ENCODE data around the gene POU3F2.

The POU3F2 gene

GRCh38 chr6:98844244-98845210 lies 10.2 kb downstream of the POU3F2 start:
- no peak for DNase-seq

- DNase-seq: peak; percentile 65
Measured at GRCh38 chr6:98845211-98846020, 11.0 kb downstream of the POU3F2 start.

- no peak for DNase-seq
Measured at GRCh38 chr6:98846021-98846380, 11.6 kb downstream of the POU3F2 start.

- no peak for DNase-seq
Measured at GRCh38 chr6:98847416-98847778, 13.0 kb downstream of the POU3F2 start.

- no peak for DNase-seq
Measured at GRCh38 chr6:98847779-98848538, 13.6 kb downstream of the POU3F2 start.

- DNase-seq: no peak
Measured at GRCh38 chr6:98848539-98849242, 14.3 kb downstream of the POU3F2 start.

GRCh38 chr6:98864497-98864896 lies 30.1 kb downstream of the POU3F2 start:
- DNase-seq: no peak

- no peak for DNase-seq
Measured at GRCh38 chr6:98871057-98871456, 36.7 kb downstream of the POU3F2 start.

- no peak for DNase-seq
Measured at GRCh38 chr6:98871821-98872220, 37.4 kb downstream of the POU3F2 start.

GRCh38 chr6:98875375-98875774 lies 41.0 kb downstream of the POU3F2 start:
- no peak for DNase-seq

- DNase-seq: no peak
Measured at GRCh38 chr6:98877250-98877649, 42.9 kb downstream of the POU3F2 start.

GRCh38 chr6:98880486-98880885 lies 46.1 kb downstream of the POU3F2 start:
- no peak for DNase-seq

- no peak for DNase-seq
Measured at GRCh38 chr6:98885330-98885729, 51.0 kb downstream of the POU3F2 start.

GRCh38 chr6:98887650-98888049 lies 53.3 kb downstream of the POU3F2 start:
- no peak for DNase-seq
